CD4-positive, alpha-beta T cell treated with Interleukin-4 for 1 hour (primary cell): ENCODE data around the gene POFUT2.
A peak's percentile ranks its signal among the peaks of the same experiment; 100 is the strongest.

Experiments used
- DNase-seq, 2 donors: peaks; one replicate each; pipeline ENCODE4 v3.0.0-alpha.2; 2020 to 2022

The POFUT2 gene

DNA sequence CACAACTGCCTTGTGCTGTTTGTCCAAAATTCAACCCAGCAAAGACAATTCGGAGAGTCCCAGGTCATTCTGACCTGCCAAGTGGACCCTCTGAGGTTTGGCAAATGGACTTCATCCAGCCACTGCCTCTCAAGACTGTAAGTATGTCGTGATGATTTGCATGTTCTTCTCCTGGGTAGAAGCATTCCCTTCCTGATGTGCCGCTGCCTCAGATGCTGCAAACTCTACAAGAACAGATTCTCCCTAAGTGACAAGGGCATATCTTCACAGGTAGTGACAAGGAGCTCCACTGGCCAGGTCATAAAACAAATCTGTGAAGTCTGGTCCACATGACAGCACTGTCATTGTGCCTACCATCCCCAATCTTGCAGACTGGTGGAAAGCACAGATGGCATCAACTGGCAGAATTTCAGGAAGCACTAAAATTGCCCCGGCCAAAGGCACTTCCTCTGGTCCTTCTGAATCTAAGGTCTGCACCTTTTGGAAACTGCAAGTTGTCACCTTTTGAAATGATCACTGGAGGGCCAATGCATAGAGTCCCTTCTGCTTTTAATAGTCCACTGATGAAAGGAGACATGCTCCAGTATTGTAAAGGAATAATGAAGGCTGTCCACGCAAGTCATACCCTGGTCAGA, 27.4 kb downstream of the POFUT2 start:
- DNase-seq, result no peak

DNA sequence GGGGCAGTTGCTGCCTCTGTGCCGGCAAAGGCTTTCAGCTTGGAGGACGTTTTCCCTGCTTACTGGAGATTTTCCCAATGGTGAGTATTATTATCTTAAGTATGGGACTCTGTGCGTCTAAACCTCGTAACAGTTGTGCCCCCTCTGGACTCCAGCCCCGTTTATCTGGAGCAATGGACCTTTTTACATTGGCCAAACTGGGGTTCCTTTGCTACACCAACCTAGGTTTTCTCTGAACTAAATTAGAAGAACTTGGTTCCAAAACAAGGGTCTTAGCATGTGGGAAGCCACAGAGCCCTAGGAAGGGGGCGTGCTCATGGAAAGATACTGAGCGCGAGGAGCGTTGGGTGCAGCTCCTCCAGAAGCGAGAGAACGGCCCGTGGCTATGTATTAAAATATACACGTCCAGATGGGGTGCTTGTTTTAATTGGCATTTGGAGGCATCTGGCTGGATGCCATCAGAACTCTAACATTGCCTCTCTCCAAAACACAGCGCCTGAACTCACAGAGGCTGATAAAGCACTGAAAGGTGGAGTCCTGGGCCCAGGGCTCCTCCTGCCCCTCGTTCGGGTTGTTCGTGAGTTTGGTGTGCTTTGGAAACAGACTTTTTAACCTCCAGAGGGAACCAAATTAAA, 28.4 kb downstream of the POFUT2 start:
- no peak for DNase-seq

DNA sequence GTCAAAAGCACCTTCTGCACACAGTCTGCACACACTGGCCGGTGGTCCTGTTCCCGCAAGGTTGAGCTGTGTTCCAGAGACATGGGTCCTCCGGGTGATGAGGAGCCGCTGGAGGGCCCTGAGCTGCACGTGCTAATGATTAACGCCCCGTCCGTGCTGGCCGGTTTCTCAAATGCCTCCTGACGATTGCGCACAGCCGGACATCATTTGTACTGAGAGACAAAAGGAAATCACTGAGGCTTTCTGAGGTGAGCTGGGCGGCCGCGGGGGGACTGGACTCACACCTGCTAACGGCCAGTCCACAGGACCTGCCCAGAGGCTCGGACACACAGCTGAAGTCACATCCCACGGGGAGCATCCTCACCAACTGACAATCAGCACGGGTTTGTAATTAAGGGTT, 29.2 kb downstream of the POFUT2 start:
- DNase-seq, result no peak

DNA sequence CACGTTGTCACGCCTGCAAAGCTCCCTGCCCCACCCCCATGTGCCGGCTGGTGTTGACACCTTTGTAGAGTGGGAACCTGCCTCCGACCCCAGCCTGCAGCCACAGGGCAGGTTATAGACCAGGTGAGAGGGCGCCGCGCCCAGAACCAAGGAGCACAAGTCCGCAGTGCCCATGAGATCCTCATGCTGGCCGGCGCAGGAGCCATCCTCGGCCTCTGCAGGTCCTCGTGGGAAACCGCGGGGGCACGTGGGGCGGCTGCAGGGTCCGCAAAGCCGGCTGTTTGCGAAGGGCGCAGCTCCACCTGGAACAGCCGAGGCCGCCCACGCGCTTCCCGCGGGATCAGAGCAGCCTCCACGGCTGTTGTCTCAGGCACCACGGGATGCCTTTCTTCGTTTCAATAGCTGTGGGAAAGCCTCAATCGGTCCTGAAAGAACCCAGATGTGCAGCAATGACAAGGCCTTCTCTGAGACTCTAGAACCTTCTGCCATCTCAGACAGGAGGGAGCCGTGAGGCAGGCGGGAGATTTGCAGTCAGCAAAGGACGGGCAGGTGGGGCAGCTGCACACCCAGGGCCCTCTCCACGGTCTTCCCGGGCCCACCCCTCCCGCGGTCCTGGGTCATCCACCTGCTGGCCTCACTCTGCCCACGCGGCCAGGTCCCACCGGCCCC, 29.9 kb downstream of the POFUT2 start:
- DNase-seq, result no peak

DNA sequence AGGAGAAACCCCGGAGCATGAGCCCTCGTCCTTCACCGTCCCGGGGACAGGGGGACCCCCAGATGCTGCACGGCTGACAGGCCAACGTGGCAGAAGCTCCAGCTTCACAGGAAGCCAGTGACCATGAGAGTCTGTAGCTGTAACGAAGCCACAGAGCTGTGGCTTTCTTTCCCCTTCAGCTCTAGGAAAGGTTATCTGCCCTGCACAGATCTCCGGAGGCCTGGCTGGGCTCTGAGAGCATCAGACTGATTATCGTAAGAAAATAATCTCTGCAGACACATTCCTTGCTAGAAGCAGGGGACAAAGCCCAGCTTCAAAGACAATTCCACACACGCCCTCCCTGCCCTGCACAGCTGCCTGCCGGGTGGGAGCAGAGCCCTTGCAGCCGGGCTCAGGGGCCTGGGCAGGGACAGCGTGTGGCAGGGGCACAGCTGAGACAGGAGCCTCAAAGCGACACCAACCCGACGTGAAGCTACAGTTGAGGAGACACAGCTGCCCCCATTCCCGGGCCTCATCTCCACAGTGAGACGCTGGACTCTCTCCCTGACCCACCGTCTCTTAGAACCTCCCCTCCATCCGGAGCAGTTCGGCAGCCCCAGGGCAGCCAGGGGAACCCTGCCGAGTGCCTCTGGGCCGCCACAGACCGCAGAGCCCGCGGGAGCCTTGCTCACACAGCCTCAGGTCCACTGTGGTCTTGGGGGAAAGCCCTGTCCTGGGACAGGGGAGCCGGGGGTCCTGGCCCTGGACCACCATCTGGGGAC, 30.6 kb downstream of the POFUT2 start:
- peak in 1 of 2 donors; percentile 13 for DNase-seq

DNA sequence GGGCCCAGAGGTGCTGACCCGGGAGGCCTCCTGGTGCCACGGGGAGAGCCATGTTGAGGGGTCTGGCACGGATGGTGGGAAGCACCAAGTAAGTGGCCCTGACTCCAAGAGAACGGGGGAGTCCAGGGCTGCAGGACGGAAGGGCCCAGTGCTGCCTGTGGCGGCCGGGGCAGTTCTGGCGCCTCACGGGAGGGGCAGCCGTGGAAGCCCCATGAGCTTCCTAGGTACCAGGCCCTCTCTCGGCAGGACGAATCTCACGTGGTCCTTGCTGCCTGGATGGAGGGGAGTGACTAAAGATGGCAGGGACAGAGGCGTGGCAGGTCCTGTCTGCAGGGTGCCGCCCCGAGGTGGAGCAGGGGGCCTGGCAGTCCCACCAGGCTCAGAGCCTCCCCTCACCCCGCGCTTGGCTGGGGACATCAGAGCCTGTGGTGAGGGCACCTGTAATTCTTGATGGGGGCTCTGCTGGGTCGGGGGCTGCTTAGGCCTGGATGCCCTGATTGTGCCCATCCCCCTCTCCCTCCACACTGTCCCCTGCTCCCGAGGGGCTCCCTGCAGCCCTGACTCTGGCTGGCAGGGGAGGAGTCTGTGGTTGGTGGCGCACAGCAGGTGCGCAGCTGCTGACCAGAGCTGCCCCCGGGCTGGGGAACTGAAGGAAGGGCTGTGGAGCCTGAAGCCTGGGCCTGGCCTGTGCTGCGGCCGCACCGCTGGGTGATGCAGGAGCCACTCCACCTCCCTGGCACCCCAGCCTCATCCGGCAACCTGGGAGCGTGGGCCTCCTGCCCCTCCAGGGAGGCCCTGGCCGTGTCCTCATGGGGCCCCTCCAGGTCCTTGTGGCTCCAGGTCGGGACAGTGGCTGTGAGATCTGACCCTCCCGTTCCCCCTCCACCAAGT, 31.4 kb downstream of the POFUT2 start:
- no peak for DNase-seq

DNA sequence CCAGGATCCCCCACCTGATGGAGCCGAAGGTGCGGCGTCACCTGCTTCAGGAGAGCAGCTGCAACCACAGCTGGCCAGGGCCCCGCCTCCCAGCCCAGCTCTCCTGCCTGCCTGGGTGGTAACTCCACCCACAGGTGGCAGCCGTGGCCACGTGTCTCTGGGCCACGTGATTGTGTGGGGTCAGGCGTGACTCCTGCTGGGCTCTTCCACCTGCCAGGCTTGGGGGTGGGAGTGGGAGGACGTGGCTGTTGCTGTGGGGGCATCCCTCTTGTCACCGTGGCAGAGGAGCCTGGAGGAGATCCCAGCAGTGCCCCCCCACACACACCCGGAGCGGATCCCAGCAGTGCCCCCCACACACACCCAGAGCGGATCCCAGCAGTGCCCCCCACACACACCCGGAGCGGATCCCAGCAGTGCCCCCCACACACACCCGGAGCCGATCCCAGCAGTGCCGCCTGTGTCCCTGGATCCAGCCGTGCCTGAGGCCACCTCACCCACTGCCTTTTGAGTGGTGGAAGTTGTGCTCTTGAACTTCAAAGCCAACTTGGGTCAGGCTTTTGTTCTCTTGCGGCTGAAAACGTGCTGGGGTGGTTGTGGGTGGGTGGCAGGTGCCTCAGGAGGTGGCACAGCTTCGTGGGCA, 32.2 kb downstream of the POFUT2 start:
- DNase-seq, result peak; percentile 20 to 46

DNA sequence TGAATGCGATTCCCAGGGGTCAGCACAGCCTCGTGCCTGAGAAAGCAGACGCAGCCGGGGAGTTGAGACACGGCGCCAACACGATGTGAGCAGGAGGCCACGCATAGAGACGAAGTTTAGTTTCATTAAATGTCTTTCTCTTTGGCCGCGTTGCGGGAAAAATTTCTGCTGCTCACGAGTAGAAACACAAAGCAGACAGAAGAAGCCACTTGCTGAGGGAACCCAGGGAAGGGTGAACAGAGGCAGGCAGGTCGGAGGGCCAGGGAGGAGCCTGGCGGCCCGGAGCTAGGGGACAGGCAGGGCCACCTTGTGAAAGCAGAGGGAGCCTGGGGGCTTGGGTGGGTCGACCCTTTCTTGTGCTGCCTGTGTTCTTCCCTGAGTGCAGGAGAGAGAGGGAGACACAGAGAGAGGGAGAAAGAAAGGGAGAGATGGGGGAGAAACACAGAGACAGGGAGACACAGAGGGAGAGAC, 33.2 kb downstream of the POFUT2 start:
- no peak for DNase-seq

DNA sequence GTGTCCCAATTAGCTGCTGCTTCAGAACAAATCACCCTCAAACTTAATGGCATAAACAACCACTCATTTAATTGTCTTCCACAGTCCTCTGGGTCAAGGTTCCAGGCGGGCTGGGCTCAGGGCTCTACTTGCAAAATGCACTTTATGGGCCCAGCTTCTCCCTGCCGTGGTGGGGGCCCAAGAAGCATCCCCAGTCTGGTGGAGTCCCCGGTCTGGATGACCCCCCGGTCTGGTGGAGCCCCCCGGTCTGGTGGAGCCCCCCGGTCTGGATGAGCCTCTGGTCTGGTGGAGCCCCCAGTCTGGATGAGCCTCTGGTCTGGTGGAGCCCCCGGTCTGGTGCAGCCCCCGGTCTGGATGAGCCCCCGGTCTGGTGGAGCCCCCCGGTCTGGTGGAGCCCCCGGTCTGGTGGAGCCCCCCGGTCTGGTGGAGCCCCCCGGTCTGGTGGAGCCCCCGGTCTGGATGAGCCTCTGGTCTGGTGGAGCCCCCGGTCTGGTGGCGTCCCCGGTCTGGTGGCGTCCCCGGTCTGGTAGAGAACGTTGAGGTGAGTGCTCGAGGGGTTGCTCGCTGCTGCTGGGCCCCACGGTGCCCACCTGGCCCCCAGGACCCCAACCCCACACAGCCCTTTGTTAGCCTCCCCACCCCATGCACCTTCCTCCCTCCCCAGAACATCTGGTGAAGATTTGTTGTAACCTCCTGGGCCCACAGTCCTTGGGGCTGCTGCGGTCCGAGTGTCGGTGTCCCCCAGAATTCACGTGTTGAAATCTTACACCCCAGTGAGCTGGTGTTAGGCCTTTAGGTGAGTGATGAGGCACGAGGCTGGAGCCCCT, 33.8 kb downstream of the POFUT2 start:
- DNase-seq, result no peak

DNA sequence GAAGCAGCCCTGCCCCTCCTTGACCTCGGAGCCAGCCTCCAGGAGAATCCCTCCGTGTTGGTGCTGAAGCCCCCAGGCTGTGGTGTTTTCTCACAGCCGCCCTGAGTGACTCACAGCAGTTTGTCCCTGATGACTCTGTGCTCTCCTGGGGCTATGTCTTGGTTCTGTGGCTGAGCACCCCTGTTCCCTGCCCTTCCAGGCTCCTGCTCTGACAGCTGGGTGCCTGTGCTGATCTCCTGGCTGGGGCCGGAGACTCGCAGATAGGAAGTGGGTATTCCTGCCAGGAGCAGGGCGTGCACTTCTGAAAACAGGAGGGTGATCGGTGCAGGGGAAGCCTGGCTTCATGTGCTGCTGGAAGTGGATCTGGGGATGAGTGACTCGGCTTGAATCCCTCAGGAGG, 34.5 kb downstream of the POFUT2 start:
- DNase-seq, result no peak

DNA sequence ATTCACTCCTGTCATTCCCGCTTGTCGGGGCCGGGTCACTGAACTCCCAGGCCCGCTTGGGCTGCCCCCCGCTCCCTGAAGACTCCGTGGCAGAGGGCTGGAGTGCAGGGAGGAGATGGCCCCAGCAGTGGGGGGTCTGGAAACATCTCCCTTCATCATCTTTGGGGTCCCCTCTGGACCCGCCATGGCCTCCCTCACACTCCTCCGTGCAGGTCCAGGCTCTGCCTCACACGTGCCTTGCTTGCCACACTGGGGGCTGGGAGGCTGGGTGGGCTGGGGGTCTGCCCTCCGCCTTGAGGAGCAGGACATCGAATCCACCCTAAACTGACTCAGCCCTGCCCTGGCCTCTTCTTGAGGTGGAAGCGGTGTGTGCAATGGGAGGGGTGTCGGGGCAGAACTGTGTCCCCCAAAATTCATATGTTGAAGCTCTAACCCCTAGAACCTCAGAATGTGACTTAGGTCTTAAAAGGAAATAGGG, 35.2 kb downstream of the POFUT2 start:
- no peak for DNase-seq

DNA sequence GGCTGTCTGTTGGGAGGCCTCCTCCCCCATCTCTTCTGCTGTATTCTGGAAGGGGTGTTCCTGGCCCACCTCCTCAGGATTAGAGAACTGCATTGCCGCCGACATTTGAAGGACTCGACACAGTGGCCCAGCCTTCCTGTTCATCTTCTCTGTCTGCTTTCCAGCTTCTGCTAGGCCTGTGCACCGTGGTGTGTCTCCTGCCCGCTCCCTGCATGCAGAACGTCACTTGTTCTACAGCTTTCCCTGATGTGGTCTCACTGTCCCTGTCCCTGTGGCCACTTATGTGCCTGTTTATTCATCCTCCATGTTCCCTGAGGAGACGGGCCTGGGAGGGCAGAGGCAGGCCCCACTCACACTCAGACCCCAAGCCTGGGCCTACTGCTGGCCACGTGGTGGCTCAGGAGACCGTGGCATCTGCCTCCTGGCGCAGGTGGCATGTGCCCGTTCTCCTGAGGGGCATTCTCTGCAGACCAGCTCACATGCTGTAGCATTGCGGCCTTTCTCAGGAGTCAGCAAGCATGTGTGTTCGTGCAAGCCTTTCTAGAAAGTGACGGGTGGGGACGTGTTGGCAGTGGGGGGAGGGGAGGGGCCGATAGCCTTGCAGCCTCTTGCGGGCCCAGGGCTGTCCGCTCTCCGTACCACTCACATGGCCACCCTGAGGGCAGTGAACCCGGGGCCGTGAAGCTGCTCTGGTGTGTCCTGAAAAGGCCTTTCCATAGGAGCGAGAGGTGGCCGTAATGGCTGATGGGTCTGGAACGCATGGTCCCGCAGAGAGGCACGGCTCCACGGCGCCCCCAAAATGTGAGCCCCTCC, 35.9 kb downstream of the POFUT2 start:
- no peak for DNase-seq

DNA sequence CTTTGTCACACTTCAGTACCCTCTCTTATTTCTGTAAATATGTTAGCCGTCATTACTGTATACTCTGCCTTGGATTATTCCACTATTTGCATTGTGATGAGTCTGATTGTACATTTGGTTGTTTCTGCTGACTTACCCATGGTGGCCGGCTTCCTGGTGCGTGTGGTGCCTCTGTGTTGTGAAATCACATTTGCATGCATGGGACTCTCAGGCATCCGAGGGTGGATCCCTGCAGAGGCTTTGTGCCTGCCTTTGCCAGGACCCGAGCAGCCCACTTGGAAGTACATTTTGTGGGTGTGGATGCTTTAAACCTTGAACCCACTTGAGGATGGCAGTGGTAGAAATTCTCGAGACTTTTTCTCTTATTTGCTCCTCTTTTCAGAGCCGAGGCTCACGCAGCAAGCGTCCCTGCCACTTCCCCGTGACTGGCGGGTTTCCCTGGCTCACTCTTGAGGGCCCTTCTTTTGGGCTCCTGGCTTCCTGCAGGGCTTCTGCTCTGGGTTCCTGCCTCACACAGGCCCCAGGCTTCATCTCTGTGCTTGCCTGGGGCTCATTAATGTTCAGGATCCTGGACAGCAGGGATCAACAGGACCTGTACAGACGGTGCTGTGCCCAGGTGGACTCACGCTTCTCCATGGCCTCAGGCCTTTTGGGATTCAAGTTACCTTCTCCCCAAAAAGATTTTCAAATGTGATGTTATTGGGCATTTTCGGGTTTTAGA, 36.6 kb downstream of the POFUT2 start:
- no peak for DNase-seq

DNA sequence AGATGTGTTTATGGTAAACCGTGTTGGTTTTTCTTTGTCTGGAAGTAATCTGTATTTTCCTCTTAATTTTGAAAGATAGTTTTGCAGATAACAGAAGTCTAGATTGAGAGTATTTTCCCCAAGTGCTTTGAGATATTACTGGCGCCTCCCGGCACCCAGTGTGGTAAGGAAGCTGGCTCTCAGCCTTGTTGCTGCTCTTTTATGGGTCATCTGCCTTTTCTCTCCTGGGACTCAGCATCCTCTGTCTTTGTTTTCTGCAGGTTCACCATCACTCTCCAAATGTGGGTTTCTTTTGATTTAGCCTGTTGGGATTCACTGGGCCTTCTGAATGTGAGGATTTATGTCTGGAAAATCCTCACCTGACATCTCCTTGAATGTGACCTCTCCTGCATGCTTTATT, 37.4 kb downstream of the POFUT2 start:
- DNase-seq, result no peak

DNA sequence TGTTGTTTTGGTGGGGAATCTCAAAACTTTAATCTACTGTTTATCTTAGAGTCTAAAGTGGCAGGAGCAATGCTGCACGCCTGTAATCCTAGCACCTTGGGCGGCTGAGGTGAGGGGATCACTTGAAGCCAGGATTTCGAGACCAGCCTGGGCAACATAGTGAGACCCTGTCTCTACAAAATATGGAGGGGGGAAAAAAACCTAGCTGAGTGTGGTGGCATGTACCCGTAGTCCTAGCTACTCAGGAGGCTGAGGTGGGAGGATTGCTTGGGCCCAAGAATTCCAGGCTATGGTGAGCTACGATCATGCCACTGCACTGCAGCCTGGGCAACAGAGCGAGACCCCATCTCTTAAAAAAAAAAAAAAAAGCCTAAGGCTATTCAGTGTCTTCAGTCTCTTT, 38.1 kb downstream of the POFUT2 start:
- no peak for DNase-seq

DNA sequence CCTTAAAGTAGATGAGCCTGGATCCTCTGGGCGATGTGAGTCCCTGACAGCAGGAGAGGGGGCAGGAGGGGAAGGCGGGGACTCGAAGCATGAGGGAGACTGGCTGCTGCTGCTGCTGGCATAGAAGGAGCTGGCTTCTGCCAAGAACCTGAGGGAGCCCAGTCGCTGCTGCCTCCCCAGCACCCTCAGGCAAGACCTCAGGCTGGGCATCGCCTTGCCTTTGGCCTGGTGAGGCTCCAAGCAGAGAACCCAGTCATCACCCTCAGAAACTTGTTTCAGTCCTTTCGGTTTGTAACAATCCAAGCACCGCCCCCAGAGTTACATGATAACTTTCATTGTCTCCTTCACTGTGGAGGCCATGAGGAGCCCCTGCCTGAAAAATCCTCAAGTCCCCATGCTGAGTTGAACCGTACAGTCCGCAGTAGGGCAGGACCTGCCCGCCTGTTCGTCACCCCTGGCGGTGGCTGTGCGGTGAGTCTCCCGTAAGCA, 38.8 kb downstream of the POFUT2 start:
- no peak for DNase-seq

DNA sequence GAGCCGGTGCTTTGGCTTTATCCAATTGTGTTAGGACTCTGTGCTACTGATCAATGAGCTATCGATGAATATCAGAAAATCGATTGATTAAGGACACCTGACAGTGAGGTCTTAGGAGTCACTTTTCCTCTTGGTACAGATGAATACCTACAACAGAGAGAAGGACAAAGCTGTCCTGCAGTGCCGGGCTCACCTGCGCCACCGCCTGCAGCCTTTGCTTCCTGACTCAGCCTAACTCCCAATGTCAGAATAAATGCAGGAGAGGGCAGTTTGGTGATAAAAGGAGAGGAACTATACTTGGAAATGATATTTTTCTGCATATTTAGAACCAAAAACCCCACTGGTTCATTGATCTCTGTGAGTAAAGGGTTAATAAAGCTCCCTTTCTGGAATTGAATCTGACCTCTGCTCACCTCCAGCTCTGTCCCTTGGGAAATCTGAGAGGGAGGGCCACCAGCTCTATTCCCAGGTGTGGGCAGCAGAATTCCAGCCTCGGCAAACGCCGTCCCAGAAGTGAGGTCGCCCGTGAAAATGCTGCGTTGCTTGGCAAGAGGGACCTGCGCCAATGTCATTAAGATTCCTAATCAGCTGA, 39.3 kb downstream of the POFUT2 start:
- no peak for DNase-seq
